IMR-90 (cell line): ENCODE measurements around the gene ENPP6. TPM values are rescaled to one million over a fixed set of nuclear protein-coding genes. Genes with fewer than 3 reads are reported as not detected.

Experiments used
- ATAC-seq: fragments of 200-7000 bp; cut with Tn5 transposase; 2 replicates; pipeline ENCODE4 v1.9.1; 2020; ENCODE audit warnings: low read depth, mild to moderate bottlenecking, moderate library complexity
- BruUV-seq: library from RNA; stranded (reverse); fragments of 400-500 nt; replicated peaks from 2 replicates; lab custom pipeline; 2021; lab: Mats Ljungman, UMichigan
- CTCF ChIA-PET: fragments of 300-600 bp; formaldehyde crosslinking; extraction: SDS; loops from one replicate; lab custom pipeline; 2021; ENCODE audit warnings: antibody characterized with exemption; lab: Yijun Ruan, JAX
- POLR2A ChIA-PET: fragments of 300-600 bp; sonication (Branson Sonifier 250); formaldehyde crosslinking; loops from one replicate; lab custom pipeline; 2022; ENCODE audit warnings: antibody characterized with exemption; ENCODE audit not compliant: unreplicated experiment; lab: Charles Lee
- DNase-seq: peaks from one replicate; pipeline ENCODE4 v3.0.0; 2013
- H2AFZ ChIP-seq: replicated peaks from 2 replicates; pipeline ENCODE3; 2013; ENCODE audit warnings: low read length, mild to moderate bottlenecking; ENCODE audit not compliant: poor library complexity
- H2AK5ac ChIP-seq: 2 replicates; pipeline ENCODE4 v1.6.1; 2013; ENCODE audit warnings: low read depth, low read length, inconsistent platforms
- H2AK9ac ChIP-seq: replicated peaks from 2 replicates; pipeline ENCODE3; 2013; ENCODE audit warnings: mild to moderate bottlenecking, low read depth, low read length, moderate library complexity; ENCODE audit not compliant: poor library complexity
- H2BK120ac ChIP-seq: 2 replicates; pipeline ENCODE4 v1.6.1; 2013; ENCODE audit warnings: low read depth, low read length, inconsistent platforms
- H2BK15ac ChIP-seq: 3 replicates; pipeline ENCODE4 v1.6.1; 2013; ENCODE audit warnings: low read depth, low read length, inconsistent platforms
- H2BK20ac ChIP-seq: 2 replicates; pipeline ENCODE4 v1.6.1; 2013; ENCODE audit warnings: low read depth, mild to moderate bottlenecking, inconsistent platforms, low read length, moderate library complexity
- H2BK5ac ChIP-seq: 2 replicates; pipeline ENCODE4 v1.6.1; 2013; ENCODE audit warnings: mild to moderate bottlenecking, low read depth, low read length, inconsistent platforms; ENCODE audit not compliant: poor library complexity, severe bottlenecking
- H3K14ac ChIP-seq: replicated peaks from 2 replicates; pipeline ENCODE4 v1.6.1; 2013; ENCODE audit warnings: low read depth, low read length, inconsistent platforms
- H3K18ac ChIP-seq: 2 replicates; pipeline ENCODE4 v1.6.1; 2013; ENCODE audit warnings: low read depth, low read length, control low read depth
- H3K23ac ChIP-seq: 2 replicates; pipeline ENCODE4 v1.6.1; 2013; ENCODE audit warnings: low read depth, low read length, inconsistent platforms
- H3K27ac ChIP-seq: 2 replicates; pipeline ENCODE4 v1.5.1; 2013; ENCODE audit warnings: mild to moderate bottlenecking, control low read depth, low read length; ENCODE audit not compliant: insufficient read depth
- H3K27me3 ChIP-seq: 2 replicates; pipeline ENCODE4 v1.6.1; 2013; ENCODE audit warnings: low read length; ENCODE audit not compliant: control insufficient read depth, insufficient read depth
- H3K36me3 ChIP-seq: 2 replicates; pipeline ENCODE4 v1.6.1; 2013; ENCODE audit warnings: low read length, mixed read lengths; ENCODE audit not compliant: control insufficient read depth, insufficient read depth
- H3K4ac ChIP-seq: 2 replicates; pipeline ENCODE4 v1.6.1; 2013; ENCODE audit warnings: low read depth, low read length, inconsistent platforms
- H3K4me1 ChIP-seq: 2 replicates; pipeline ENCODE4 v1.6.1; 2013; ENCODE audit warnings: low read length, mixed read lengths; ENCODE audit not compliant: control insufficient read depth, insufficient read depth
- H3K4me2 ChIP-seq: 2 replicates; pipeline ENCODE4 v1.6.1; 2013; ENCODE audit warnings: low read depth, mild to moderate bottlenecking, control low read depth, low read length, moderate library complexity
- H3K4me3 ChIP-seq: 2 replicates; pipeline ENCODE4 v1.5.1; 2013; ENCODE audit warnings: low read depth, mild to moderate bottlenecking, control low read depth, low read length, moderate library complexity; ENCODE audit not compliant: insufficient read depth
- H3K56ac ChIP-seq: 2 replicates; pipeline ENCODE4 v1.6.1; 2013; ENCODE audit warnings: low read length, inconsistent platforms; ENCODE audit not compliant: insufficient read depth; ENCODE audit errors: extremely low read depth
- H3K79me1 ChIP-seq, 2 experiments: 2 replicates each; pipeline ENCODE4 v1.6.1; 2013; ENCODE audit warnings: low read length in 2 of 2, inconsistent platforms in 1 of 2, low read depth in 1 of 2
- H3K9ac ChIP-seq: 2 replicates; pipeline ENCODE4 v1.6.1; 2013; ENCODE audit warnings: low read depth, low read length, control low read depth
- H3K9me1 ChIP-seq: 2 replicates; pipeline ENCODE4 v1.6.1; 2013; ENCODE audit warnings: low read length, inconsistent platforms; ENCODE audit not compliant: insufficient read depth
- H3K9me3 ChIP-seq: 2 replicates; pipeline ENCODE4 v1.6.1; 2013; ENCODE audit warnings: low read length; ENCODE audit not compliant: control insufficient read depth, insufficient read depth
- H4K20me1 ChIP-seq: 2 replicates; pipeline ENCODE4 v1.6.1; 2013; ENCODE audit warnings: low read length, inconsistent platforms; ENCODE audit not compliant: insufficient read depth
- H4K5ac ChIP-seq: 2 replicates; pipeline ENCODE4 v1.6.1; 2013; ENCODE audit warnings: mild to moderate bottlenecking, low read depth, low read length, control low read depth
- H4K8ac ChIP-seq, 2 experiments: 2 replicates each; pipeline ENCODE4 v1.6.1; 2013; ENCODE audit warnings: low read depth in 2 of 2, low read length in 2 of 2, control low read depth in 1 of 2, inconsistent platforms in 1 of 2
- H4K91ac ChIP-seq: 2 replicates; pipeline ENCODE4 v1.6.1; 2013; ENCODE audit warnings: low read depth, low read length, inconsistent platforms; ENCODE audit not compliant: insufficient read depth
- CEBPB ChIP-seq: IDR thresholded peaks from 2 replicates; pipeline ENCODE4 v1.6.1; 2012; ENCODE audit warnings: low read depth, low read length, improper control_type of control experiment
- CTCF ChIP-seq: conservative IDR thresholded peaks from 2 replicates; pipeline ENCODE4 v1.5.1; 2012; ENCODE audit warnings: mild to moderate bottlenecking, low read depth, low read length, improper control_type of control experiment
- ELK1 ChIP-seq: fragments of 150-350 bp; IDR thresholded peaks from 2 replicates; pipeline ENCODE4 v1.6.1; 2016; ENCODE audit warnings: low read depth, mild to moderate bottlenecking, low read length, moderate library complexity, borderline replicate concordance
- FOS ChIP-seq: fragments of 150-350 bp; IDR thresholded peaks from 2 replicates; pipeline ENCODE4 v1.6.1; 2016; ENCODE audit warnings: low read depth, low read length
- MAFK ChIP-seq: IDR thresholded peaks from 2 replicates; pipeline ENCODE4 v1.6.1; 2012; ENCODE audit warnings: low read depth, low read length, improper control_type of control experiment
- MXI1 ChIP-seq: IDR thresholded peaks from 2 replicates; pipeline ENCODE4 v1.6.1; 2012; ENCODE audit warnings: low read depth, mild to moderate bottlenecking, low read length, moderate library complexity, borderline replicate concordance
- POLR2A ChIP-seq: IDR thresholded peaks from 2 replicates; pipeline ENCODE4 v1.6.1; 2012; ENCODE audit warnings: mild to moderate bottlenecking, low read depth, low read length
- RAD21 ChIP-seq: IDR thresholded peaks from 2 replicates; pipeline ENCODE4 v1.6.1; 2012; ENCODE audit warnings: low read length, improper control_type of control experiment
- RCOR1 ChIP-seq: IDR thresholded peaks from 2 replicates; pipeline ENCODE4 v1.6.1; 2012; ENCODE audit warnings: mild to moderate bottlenecking, low read length, improper control_type of control experiment; ENCODE audit not compliant: insufficient replicate concordance
- RFX5 ChIP-seq: IDR thresholded peaks from 2 replicates; pipeline ENCODE4 v1.8.0; 2012; ENCODE audit warnings: low read depth, mild to moderate bottlenecking, low read length, moderate library complexity
- SMC3 ChIP-seq: fragments of 150-350 bp; IDR thresholded peaks from 2 replicates; pipeline ENCODE4 v1.6.1; 2016; ENCODE audit warnings: low read depth, mild to moderate bottlenecking, antibody characterized with exemption, low read length, moderate library complexity
- WGBS, 2 experiments: methylation state at CpG; one replicate each; pipeline versions ENCODE4 v1.1.5 to v1.1.7; 2013; ENCODE audit warnings: missing lambda C conversion rate in 2 of 2; ENCODE audit not compliant: insufficient read length in 1 of 2; ENCODE audit errors: extremely low coverage in 2 of 2; 5-methylcytosine and 5-hydroxymethylcytosine counted together
- dilution Hi-C: fragments of 300-500 bp; cut with HindIII; formaldehyde crosslinking; loops from one replicate; pipeline ENCODE4 v1.14.3; 2018; ENCODE audit warnings: low sequenced_read_pairs; ENCODE audit not compliant: unreplicated experiment
- in situ Hi-C: fragments of 300-500 bp; cut with MboI; formaldehyde crosslinking; loops from 3 replicates; pipeline ENCODE4 v1.14.3; 2019; ENCODE audit warnings: low sequenced_read_pairs, inconsistent platforms, mixed read lengths
- intact Hi-C: fragments of 100-400 bp; cut with micrococcal nuclease; formaldehyde crosslinking; loops from 2 replicates; pipeline ENCODE4 v1.10.0; 2022
- polyA plus RNA-seq, 3 experiments: library from polyadenylated mRNA; depleted of rRNA; stranded (reverse); fragments of >200 nt; gene quantifications; 2 replicates each; pipeline ENCODE4 v1.2.3, GENCODE V29; 2012; ENCODE audit warnings: low replicate concordance in 1 of 3
- total RNA-seq: library from RNA; depleted of rRNA; stranded (reverse); fragments of >200 nt; gene quantifications from 2 replicates; pipeline ENCODE4 v1.2.3, GENCODE V29; 2012

Gene ENPP6
- total and polyA plus RNA-seq, 2 of the 4 experiments (the other 2 are of a cell fraction) = not detected

GRCh38 chr4:184193556-184194525 lies 23.8 kb downstream of the ENPP6 start:
- H4K8ac ChIP-seq = no peak overlapping the region
- no peaks in the 10 kb centered on the region for H3K9me3 ChIP-seq
- WGBS, 2 experiments = 65% methylated on average over 5 of the region's 15 CpGs; no CpG with 5 or more reads in 1 of the 2 experiments
- BruUV-seq = no TSS peak
- H4K5ac ChIP-seq = no peak overlapping the region
- no peaks in the 10 kb centered on the region for H3K4me1 ChIP-seq
- no peak overlapping the region for H2AK9ac ChIP-seq
- H3K18ac ChIP-seq = no peak overlapping the region
- ATAC-seq = no peak
- peaks cover 2% of the 10 kb centered on the region for H3K27me3 ChIP-seq
- TF ChIP-seq MXI1 = no peak
- TF ChIP-seq MAFK = no peak
- TF ChIP-seq FOS = no peak
- TF ChIP-seq RCOR1 = no peak
- no peak for TF ChIP-seq CEBPB
- TF ChIP-seq CTCF = no peak
- no peak for TF ChIP-seq POLR2A
- TF ChIP-seq SMC3 = no peak
- no peak for TF ChIP-seq ELK1
- TF ChIP-seq RAD21 = no peak
- TF ChIP-seq RFX5 = no peak
- no peaks in the 10 kb centered on the region for H3K36me3 ChIP-seq
- H2AK5ac ChIP-seq = no peak overlapping the region
- H2BK15ac ChIP-seq = no peak overlapping the region
- no peak overlapping the region for H3K9ac ChIP-seq
- POLR2A ChIA-PET = no interaction called here
- no peak overlapping the region for H3K4me2 ChIP-seq
- no peak overlapping the region for H2BK20ac ChIP-seq
- no peak overlapping the region for H2BK5ac ChIP-seq
- no peaks in the 10 kb centered on the region for H3K9me1 ChIP-seq
- CTCF ChIA-PET = no interaction called here
- intact Hi-C loops = no loop called here
- H4K91ac ChIP-seq = no peak overlapping the region
- dilution Hi-C loops = no loop called here
- H3K4ac ChIP-seq = no peak overlapping the region
- H3K79me1 ChIP-seq = no peaks in the 10 kb centered on the region
- no peak overlapping the region for H3K27ac ChIP-seq
- H2AFZ ChIP-seq = no peak overlapping the region
- H3K4me3 ChIP-seq = no peak overlapping the region
- DNase-seq = no peak
- H3K23ac ChIP-seq = no peak overlapping the region
- in situ Hi-C loops = no loop called here
- H3K14ac ChIP-seq = no peak overlapping the region
- no peaks in the 10 kb centered on the region for H4K20me1 ChIP-seq
- no peak overlapping the region for H3K56ac ChIP-seq
- H2BK120ac ChIP-seq = no peak overlapping the region
